HepG2 (cell line): Measurements from ENCODE around the gene HRH3. TPM values are rescaled to one million over a fixed set of nuclear protein-coding genes. Genes with fewer than 3 reads are reported as not detected.

Experiments used
- ATAC-seq: fragments of 200-7000 bp; cut with Tn5 transposase; 3 replicates; pipeline ENCODE4 v1.9.1; 2020; ENCODE audit warnings: mild to moderate bottlenecking, moderate library complexity
- BruUV-seq: library from RNA; stranded (reverse); fragments of 400-500 nt; replicated peaks from 2 replicates; lab custom pipeline; 2021; lab: Mats Ljungman, UMichigan
- CTCF ChIA-PET: fragments of 300-600 bp; formaldehyde crosslinking; extraction: SDS; loops from one replicate; lab custom pipeline; 2021; ENCODE audit warnings: low total read pairs, inconsistent platforms, low intra/inter-chr PET ratio; lab: Yijun Ruan, JAX
- POLR2A ChIA-PET: fragments of 350-600 bp; sonication (Branson Sonifier 250); formaldehyde crosslinking; loops from one replicate; lab custom pipeline; 2020; ENCODE audit warnings: antibody characterized with exemption, inconsistent platforms; lab: Yijun Ruan, JAX
- DNase-seq: peaks from one replicate; pipeline ENCODE4 v3.0.0-alpha.2; 2015; ENCODE audit warnings: low spot score
- FAIRE-seq: peaks from 3 replicates; lab custom pipeline; 2011; peaks lifted over from hg19 to GRCh38; lab: Jason Lieb, UNC
- H2AFZ ChIP-seq: one replicate; pipeline ENCODE4 v1.6.1; 2011; ENCODE audit warnings: low read length, inconsistent platforms
- H3K27ac ChIP-seq: fragments of 300-600 bp; 3 replicates; pipeline ENCODE4 v1.8.0; 2011; ENCODE audit warnings: mixed run types, mild to moderate bottlenecking, mixed read lengths, low read length, inconsistent platforms; ENCODE audit not compliant: insufficient read depth; ENCODE audit errors: extremely low read length
- H3K27me3 ChIP-seq, 2 experiments: fragments of 200-600 bp in 1 of 2; 2 replicates in 1 of 2; 3 replicates in 1 of 2; pipeline versions ENCODE4 v1.6.0 to v1.8.0; 2011; ENCODE audit warnings: low read length in 2 of 2, mild to moderate bottlenecking in 2 of 2, moderate library complexity in 2 of 2, inconsistent platforms in 1 of 2; ENCODE audit not compliant: insufficient read depth in 2 of 2, control insufficient read depth in 1 of 2
- H3K36me3 ChIP-seq, 2 experiments: fragments of 200-600 bp in 1 of 2; replicated peaks in 1 of 2; 2 replicates in 1 of 2; 3 replicates in 1 of 2; pipeline versions ENCODE4 v1.5.1 to v1.8.0; 2011; ENCODE audit warnings: low read length in 2 of 2, inconsistent platforms in 1 of 2; ENCODE audit not compliant: insufficient read depth in 2 of 2, control insufficient read depth in 1 of 2
- H3K4me1 ChIP-seq: 2 replicates; pipeline ENCODE4 v1.5.1; 2012; ENCODE audit warnings: low read length, inconsistent platforms; ENCODE audit not compliant: insufficient read depth
- H3K4me2 ChIP-seq: 2 replicates; pipeline ENCODE4 v1.6.0; 2011; ENCODE audit warnings: low read depth, low read length, inconsistent platforms
- H3K4me3 ChIP-seq, 3 experiments: fragments of 200-600 bp in 1 of 3; sonication (generic), shearing (Covaris generic) in 1 of 3; replicated peaks in 1 of 3; 2 replicates each; pipeline ENCODE4 v1.5.1; 2011 to 2016; ENCODE audit warnings: low read length in 3 of 3, inconsistent platforms in 2 of 3, low read depth in 2 of 3, mild to moderate bottlenecking in 2 of 3, control low read depth in 1 of 3, mixed read lengths in 1 of 3; ENCODE audit not compliant: insufficient read depth in 1 of 3
- H3K79me2 ChIP-seq: one replicate; pipeline ENCODE4 v1.6.1; 2011; ENCODE audit warnings: low read length, inconsistent platforms; ENCODE audit not compliant: insufficient read depth
- H3K9ac ChIP-seq: 2 replicates; pipeline ENCODE4 v1.6.0; 2011; ENCODE audit warnings: mild to moderate bottlenecking, low read depth, low read length, inconsistent platforms; ENCODE audit not compliant: insufficient read depth
- H3K9me3 ChIP-seq: 2 replicates; pipeline ENCODE4 v1.5.1; 2012; ENCODE audit warnings: mild to moderate bottlenecking, low read length
- H4K20me1 ChIP-seq: 2 replicates; pipeline ENCODE4 v1.6.0; 2011; ENCODE audit warnings: inconsistent platforms, mild to moderate bottlenecking, low read length, moderate library complexity; ENCODE audit not compliant: insufficient read depth
- FUBP1 ChIP-seq: sonication (generic); formaldehyde crosslinking; IDR thresholded peaks from 2 replicates; pipeline ENCODE4 v1.5.1; 2020; ENCODE audit warnings: missing genetic modification reagents, mild to moderate bottlenecking, borderline replicate concordance
- NFKB2 ChIP-seq: sonication (generic); formaldehyde crosslinking; IDR thresholded peaks from 2 replicates; pipeline ENCODE4 v1.4.0; 2020; ENCODE audit warnings: missing genetic modification reagents, borderline replicate concordance
- PAWR ChIP-seq: sonication (generic); formaldehyde crosslinking; IDR thresholded peaks from 2 replicates; pipeline ENCODE4 v1.4.0; 2020; ENCODE audit warnings: missing genetic modification reagents, mild to moderate bottlenecking, borderline replicate concordance
- RFX3 ChIP-seq: IDR thresholded peaks from 2 replicates; pipeline ENCODE4 v1.6.1; 2016; ENCODE audit warnings: missing biosample characterization, missing genetic modification reagents
- TGIF2 ChIP-seq: IDR thresholded peaks from 2 replicates; pipeline ENCODE4 v1.6.1; 2016; ENCODE audit warnings: control low read depth, missing compliant biosample characterization
- ZFP36 ChIP-seq: fragments of 150-350 bp; IDR thresholded peaks from 2 replicates; pipeline ENCODE4 v1.6.1; 2018; ENCODE audit warnings: borderline replicate concordance, low read length, low read depth; ENCODE audit not compliant: partially characterized antibody
- ZNF710 ChIP-seq: sonication (generic); formaldehyde crosslinking; IDR thresholded peaks from 2 replicates; pipeline ENCODE4 v1.5.0; 2020; ENCODE audit warnings: mild to moderate bottlenecking, missing genetic modification reagents, borderline replicate concordance
- ZNF776 ChIP-seq: sonication (generic); formaldehyde crosslinking; IDR thresholded peaks from 2 replicates; pipeline ENCODE4 v1.4.0; 2020; ENCODE audit warnings: mild to moderate bottlenecking, missing genetic modification reagents
- WGBS: methylation state at CpG from one replicate; pipeline ENCODE4 v1.1.6; 2017; ENCODE audit warnings: low lambda C conversion rate; 5-methylcytosine and 5-hydroxymethylcytosine counted together
- in situ Hi-C: cut with HindIII; loops from 2 replicates; pipeline ENCODE4 v1.10.0; 2017; ENCODE audit warnings: low pct_unique_long_range_greater_than_20kb; ENCODE audit not compliant: extremely low pct_ligation_motif_present
- intact Hi-C: fragments of 100-400 bp; cut with micrococcal nuclease; formaldehyde crosslinking; loops from one replicate; pipeline ENCODE4 v1.10.0; 2022; ENCODE audit not compliant: unreplicated experiment
- polyA plus RNA-seq, 8 experiments: library from polyadenylated mRNA; depleted of rRNA in 3 of 8; stranded (reverse) in 7 of 8; unstranded in 1 of 8; fragments of >200 nt; fragmentation: Illumina TruSeq in 4 of 8; extraction: Trizol in 4 of 8; gene quantifications; 2 replicates each; pipeline versions ENCODE4 v1.2.1 to v1.2.3, GENCODE V29; 2011 to 2016; ENCODE audit warnings: low read depth in 4 of 8, missing spikeins in 1 of 8, mixed read lengths in 1 of 8; ENCODE audit not compliant: insufficient read depth in 1 of 8
- total RNA-seq, 5 experiments: library from RNA; depleted of rRNA; stranded (reverse); fragments of >200 nt; fragmentation: Illumina TruSeq; extraction: Trizol; gene quantifications; 2 replicates each; pipeline ENCODE4 v1.2.3, GENCODE V29; 2016; ENCODE audit warnings: low read depth in 1 of 5

HRH3 gene
- total and polyA plus RNA-seq, 2 of the 13 experiments (the other 11 are each of a cell fraction or from before 2014, with no cell fraction given): 0.18 TPM; not detected in 1

- H3K27me3 ChIP-seq: no peaks in the 10 kb centered on the region
- peaks cover 14% of the 10 kb centered on the region; the same call in 1 of the 2 replicates for H4K20me1 ChIP-seq
- no peak for FAIRE-seq
- H3K79me2 ChIP-seq: no peaks in the 10 kb centered on the region
- no peak overlapping the region for H3K27ac ChIP-seq
- BruUV-seq: no TSS peak
- H2AFZ ChIP-seq: no peak overlapping the region
- H3K9me3 ChIP-seq: no peaks in the 10 kb centered on the region
- TF ChIP-seq ZNF710: no peak
- TF ChIP-seq TGIF2: no peak
- no peak for TF ChIP-seq PAWR (CRISPR knock-in tag)
- TF ChIP-seq ZFP36: no peak
- no peak for TF ChIP-seq FUBP1 (CRISPR knock-in tag)
- TF ChIP-seq NFKB2 (CRISPR knock-in tag): no peak
- TF ChIP-seq ZNF776 (CRISPR knock-in tag): no peak
- TF ChIP-seq RFX3: no peak
- TF ChIP-seq, all 625 proteins: peak for 0
- DNase-seq (no peak), ATAC-seq (no peak)
- Histone ChIP-seq H3K4me1 (0 out of 2 replicates have a peak, but pooled peaks cover 7% of the 10 kb centered on the region), H3K9ac (no peak overlapping the region), H3K4me2 (no peak overlapping the region), H3K4me3 (no peak overlapping the region), H3K36me3 (peaks cover 45 to 65% of the 10 kb centered on the region in 2 experiments)
- intact Hi-C loops (no loop called here), in situ Hi-C loops (no loop called here)
- WGBS: 97% methylated on average over 13 of the region's 13 CpGs
- ChIA-PET POLR2A (no interaction called here), CTCF (no interaction called here)
Measured at GRCh38 chr20:62266851-62267250, 46.8 kb upstream of the HRH3 start.
